ENCODE measurements around the gene GMCL2.

GMCL2 gene

DNA sequence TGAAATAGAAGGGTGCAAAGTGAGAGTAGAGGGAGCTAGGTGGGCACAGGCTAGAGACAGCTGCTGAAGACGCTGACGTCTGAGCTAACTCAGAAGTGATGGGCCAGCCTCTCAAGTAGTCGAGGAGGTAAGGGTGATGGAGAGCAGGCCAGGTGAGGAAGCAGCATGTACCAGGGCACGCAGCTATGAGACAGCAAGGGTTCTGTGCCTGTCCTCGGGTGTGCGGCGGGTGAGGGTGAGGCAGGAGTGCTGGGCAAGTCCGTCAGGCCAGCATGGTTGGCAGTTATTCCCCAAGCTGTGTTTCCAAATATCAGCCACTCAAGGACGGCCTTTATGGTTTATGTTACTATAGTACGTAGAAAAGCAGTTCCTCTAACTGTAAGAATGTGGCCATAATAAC, 50.2 kb downstream of the GMCL2 start:
- no peak overlapping the region for H3K4me3 ChIP-seq
- H3K4me1 ChIP-seq = no peaks in the 10 kb centered on the region
- H3K9me3 ChIP-seq = no peaks in the 10 kb centered on the region
- peaks cover 20% of the 10 kb centered on the region; the same call in 1 of the 2 replicates for H4K20me1 ChIP-seq
- H3K27ac ChIP-seq = no peak overlapping the region
- no peaks in the 10 kb centered on the region for H3K27me3 ChIP-seq
- TF ChIP-seq Cebpa-rat (IDR thresholded peaks at IDR 0.05) = no peak
- H3K36me3 ChIP-seq = peaks cover 59% of the 10 kb centered on the region
- no peak overlapping the region for H3K9ac ChIP-seq
- H3K4me2 ChIP-seq = no peak overlapping the region
